Adrenal gland (tissue), 12 donors: ENCODE results near the gene SGMS1. TPM values are rescaled to one million over a fixed set of nuclear protein-coding genes. Genes with fewer than 3 reads are reported as not detected.

Source experiments
- DNase-seq, 7 donors: peaks; one replicate each; pipeline ENCODE4 v3.0.0-alpha.2; 2019 to 2020
- H3K27ac ChIP-seq, 5 donors: fragments of 200-600 bp; sonication (generic) in 4 of 5; 1 replicate in 3 of 5; 2 replicates in 2 of 5; pipeline versions ENCODE4 v1.5.1 to v1.8.0; 2016 to 2020; ENCODE audit warnings: mild to moderate bottlenecking in 1 of 5
- H3K27me3 ChIP-seq: fragments of 200-600 bp; 2 replicates; pipeline ENCODE4 v1.8.0; 2021
- H3K36me3 ChIP-seq, 2 donors: fragments of 200-600 bp; replicated peaks in 1 of 2; 1 replicate in 1 of 2; 2 replicates in 1 of 2; pipeline versions ENCODE4 v1.5.1 to v1.8.0; 2018 to 2022
- H3K4me1 ChIP-seq, 2 donors: fragments of 200-600 bp; replicated peaks in 1 of 2; 1 replicate in 1 of 2; 2 replicates in 1 of 2; pipeline versions ENCODE4 v1.5.1 to v1.8.0; 2018 to 2021
- H3K4me3 ChIP-seq, 4 donors: fragments of 200-600 bp; sonication (generic) in 3 of 4; one replicate each; pipeline ENCODE4 v1.5.1; 2016 to 2018
- H3K9me3 ChIP-seq, 3 donors: fragments of 200-600 bp; sonication (generic) in 1 of 3; replicated peaks in 1 of 3; 1 replicate in 2 of 3; 2 replicates in 1 of 3; pipeline versions ENCODE4 v1.5.1 to v1.8.0; 2016 to 2021
- CTCF ChIP-seq, 6 experiments: fragments of 450-650 bp in 4 of 6; fragments of 200-600 bp in 2 of 6; sonication (generic) in 1 of 6; IDR thresholded peaks; 1 replicate in 5 of 6; 2 replicates in 1 of 6; pipeline versions ENCODE4 v1.5.1 to v1.8.0; 2016 to 2021; ENCODE audit warnings: antibody characterized with exemption in 6 of 6, mild to moderate bottlenecking in 2 of 6, moderate library complexity in 1 of 6
- POLR2A ChIP-seq, 2 donors: fragments of 450-650 bp; IDR thresholded peaks; one replicate each; pipeline ENCODE4 v1.6.1; 2017; ENCODE audit warnings: antibody characterized with exemption in 2 of 2, mild to moderate bottlenecking in 2 of 2, moderate library complexity in 1 of 2
- WGBS, 4 donors: extraction: QIAGEN DNeasy Blood & Tissue Kit in 2 of 4; methylation state at CpG; one replicate each; pipeline versions ENCODE4 v1.1.5 to v1.1.7; 2013 to 2017; 5-methylcytosine and 5-hydroxymethylcytosine counted together
- intact Hi-C, 2 donors: fragments of 100-400 bp; cut with DNase I; formaldehyde crosslinking; loops; one replicate each; pipeline versions ENCODE4 v1.14.1 to v1.15.0; 2022 to 2023
- polyA plus RNA-seq, 3 donors: library from polyadenylated mRNA; stranded (reverse); fragments of 200-250 nt in 2 of 3; fragments of 350-450 nt in 1 of 3; fragmentation: Illumina TruSeq in 1 of 3; extraction: RNeasy Lipid Tissue Mini Kit (QIAGEN cat#74804) in 1 of 3; gene quantifications; one replicate each; pipeline ENCODE4 v1.2.3, GENCODE V29; 2013 to 2014
- total RNA-seq, 9 donors: library from RNA; depleted of rRNA in 4 of 9; stranded (reverse); fragments of >200 nt in 4 of 9; fragments of 120-200 nt in 1 of 9; fragmentation: NEBNext Ultra II Directional in 1 of 9; extraction: Animal tissue kit (Norgen Biotek cat#: 25700) in 1 of 9; gene quantifications; one replicate each; pipeline versions ENCODE4 v1.1.0 to v1.2.4, GENCODE V29; 2013 to 2023
- donor health status: healthy with polysubstance abuse.
- donor health status: Bipolar disorder and iron deficiency.
- donor health status: DM: yes; HTN: yes; CAD: no.
- donor health status: DM: no; HTN: no; CAD: no.
- donor health status: DM: no; HTN: no; CAD: no.
- donor health status: DM: yes; HTN: yes; CAD: no.

SGMS1 gene
- total and polyA plus RNA-seq, 12 donors, result 9.1 to 152 (median 62.2) TPM

GRCh38 chr10:50601974-50602373 is 21.8 kb downstream of the SGMS1 start:
- WGBS, 4 donors, result 88 to 94% (median 93%) methylated on average over 1 of the region's 1 CpG

GRCh38 chr10:50600831-50601477 is 22.8 kb downstream of the SGMS1 start:
- WGBS, 4 donors, result 74 to 98% (median 94%) methylated on average over 2 of the region's 2 CpGs
- Histone ChIP-seq H3K9me3 (no peaks in the 10 kb centered on the region), H3K27me3 (no peaks in the 10 kb centered on the region), H3K27ac (no peak overlapping the region), H3K36me3 (no peaks in the 10 kb centered on the region), H3K4me1 (peaks cover 42 to 60% of the 10 kb centered on the region in 2 donors), H3K4me3 (no peak overlapping the region)
- no peak for TF ChIP-seq CTCF (IDR thresholded peaks at IDR 0.05)
- no peak for TF ChIP-seq POLR2A (IDR thresholded peaks at IDR 0.05)
- intact Hi-C loops, result no loop called here
- DNase-seq, result no peak

More at GRCh38 chr10:50601974-50602373, 21.8 kb downstream of the SGMS1 start:
- DNase-seq, result no peak
- peaks cover 39 to 70% of the 10 kb centered on the region in 2 donors for H3K4me1 ChIP-seq
- H3K9me3 ChIP-seq, result no peaks in the 10 kb centered on the region
- no peak for TF ChIP-seq CTCF (IDR thresholded peaks at IDR 0.05)
- TF ChIP-seq POLR2A (IDR thresholded peaks at IDR 0.05), result no peak
- intact Hi-C loops, result no loop called here
- no peaks in the 10 kb centered on the region for H3K36me3 ChIP-seq
- H3K4me3 ChIP-seq, result no peak overlapping the region
- H3K27ac ChIP-seq, result peak overlapping the region in 2 of 5 donors; percentile 27 to 70
- no peaks in the 10 kb centered on the region for H3K27me3 ChIP-seq

DNA sequence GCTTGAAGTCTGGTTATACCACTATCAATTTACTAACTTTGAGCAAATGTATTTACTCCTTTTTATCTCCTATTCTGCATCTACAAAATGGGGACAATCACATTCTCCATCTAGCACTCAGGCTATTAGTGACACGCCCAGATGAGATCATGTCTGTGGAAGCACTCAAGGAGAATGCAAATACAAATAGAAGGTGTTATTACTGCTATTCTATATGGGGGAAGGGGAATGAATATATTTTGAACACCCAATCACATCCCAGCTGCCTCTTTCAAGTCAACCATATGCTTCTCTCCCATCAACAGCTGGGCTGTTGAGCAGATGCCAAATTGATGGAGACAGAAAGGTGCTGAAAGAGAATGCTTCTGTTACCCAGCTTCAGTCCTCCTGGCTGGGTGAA is 23.5 kb downstream of the SGMS1 start:
- intact Hi-C loops, result no loop called here
- no peak for DNase-seq
- Histone ChIP-seq H3K4me3 (no peak overlapping the region), H3K9me3 (no peaks in the 10 kb centered on the region), H3K27me3 (no peaks in the 10 kb centered on the region), H3K36me3 (no peaks in the 10 kb centered on the region), H3K4me1 (peaks cover 38 to 53% of the 10 kb centered on the region in 2 donors), H3K27ac (no peak overlapping the region)
- WGBS, 4 donors, result 85 to 95% (median 90%) methylated on average over 1 of the region's 1 CpG
- TF ChIP-seq POLR2A (IDR thresholded peaks at IDR 0.05) (no peak), CTCF (IDR thresholded peaks at IDR 0.05) (no peak)

DNA sequence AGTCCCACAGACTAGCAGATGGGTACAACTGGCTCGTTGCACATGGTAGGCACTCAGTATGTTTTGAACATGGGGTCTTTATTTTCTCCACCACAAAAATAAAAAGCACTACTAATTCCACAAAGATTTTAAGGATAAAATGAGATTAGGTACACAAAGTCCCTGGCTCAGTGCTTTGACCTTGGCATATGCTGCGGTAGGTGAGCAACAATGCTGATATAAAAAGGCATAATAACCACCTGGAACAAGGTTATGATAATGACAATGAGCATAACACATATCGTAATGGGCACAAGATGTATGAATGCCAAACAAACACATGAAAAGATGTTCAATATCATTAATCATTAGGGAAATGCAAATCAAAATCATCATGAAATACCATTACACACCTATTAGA is 26.9 kb downstream of the SGMS1 start:
- no peak overlapping the region for H3K27ac ChIP-seq
- intact Hi-C loops, result no loop called here
- H3K9me3 ChIP-seq, result no peaks in the 10 kb centered on the region
- peaks cover 19 to 30% of the 10 kb centered on the region in 2 donors for H3K4me1 ChIP-seq
- WGBS, 4 donors, result 60 to 69% (median 64%) methylated on average over 3 of the region's 3 CpGs
- DNase-seq, result no peak
- H3K27me3 ChIP-seq, result no peaks in the 10 kb centered on the region
- no peak for TF ChIP-seq POLR2A (IDR thresholded peaks at IDR 0.05)
- TF ChIP-seq CTCF (IDR thresholded peaks at IDR 0.05), result no peak
- H3K4me3 ChIP-seq, result no peak overlapping the region
- H3K36me3 ChIP-seq, result no peaks in the 10 kb centered on the region
